Measurements from ENCODE around the gene PBX1.

- TF ChIP-seq POLR2AphosphoS5 (IDR thresholded peaks at IDR 0.05; ENCODE audit: low read depth, low read length) = no peak
- TF ChIP-seq POLR2A (IDR thresholded peaks at IDR 0.05; ENCODE audit: low read depth, low read length) = no peak
- no peak for TF ChIP-seq TAF1 (IDR thresholded peaks at IDR 0.05; ENCODE audit: low read depth, low read length)
- TF ChIP-seq SPI1 (IDR thresholded peaks at IDR 0.05; ENCODE audit: low read depth, low read length) = no peak
- TF ChIP-seq POU2F2 (IDR thresholded peaks at IDR 0.05; ENCODE audit: low read depth, low read length) = no peak
Observed at GRCh38 chr1:164510435-164510834, 48.5 kb upstream of the PBX1 start.

Measured in GM12891 (cell line).